Measurements from ENCODE around the gene DIAPH1.

Gene DIAPH1

GRCh38 chr5:141508798-141509611 is 109.8 kb downstream of the DIAPH1 start:
- Histone ChIP-seq H3K4me3 (ENCODE audit: low read depth in 1 of 2, low read length in 2 of 2) (peak overlapping the region in 1 of 2 donors; percentile 23), H3K27ac (ENCODE audit: low read depth, low read length) (peak overlapping the region; percentile 61), H3K9me3 (ENCODE audit: control insufficient read depth in 1 of 2, low read length in 2 of 2) (no peaks in the 10 kb centered on the region), H3K36me3 (ENCODE audit: control insufficient read depth in 1 of 2, insufficient read depth in 2 of 2, low read length in 2 of 2) (no peaks in the 10 kb centered on the region), H3K27me3 (ENCODE audit: control insufficient read depth in 1 of 2, insufficient read depth in 2 of 2, low read length in 2 of 2) (no peaks in the 10 kb centered on the region), H3K4me1 (ENCODE audit: control insufficient read depth in 1 of 2, insufficient read depth in 2 of 2, low read length in 2 of 2) (peaks cover 4 to 11% of the 10 kb centered on the region in 2 donors), H3K9ac (ENCODE audit: low read depth in 1 of 2, low read length in 2 of 2) (peak overlapping the region in 1 of 2 donors; percentile 5)

- Histone ChIP-seq H3K4me3 (ENCODE audit: low read depth in 1 of 2, low read length in 2 of 2) (no peak overlapping the region), H3K9me3 (ENCODE audit: control insufficient read depth in 1 of 2, low read length in 2 of 2) (no peaks in the 10 kb centered on the region), H3K27ac (ENCODE audit: low read depth, low read length) (no peak overlapping the region), H3K36me3 (ENCODE audit: control insufficient read depth in 1 of 2, insufficient read depth in 2 of 2, low read length in 2 of 2) (no peaks in the 10 kb centered on the region), H3K4me1 (ENCODE audit: control insufficient read depth in 1 of 2, insufficient read depth in 2 of 2, low read length in 2 of 2) (peaks cover 4 to 11% of the 10 kb centered on the region in 2 donors), H3K27me3 (ENCODE audit: control insufficient read depth in 1 of 2, insufficient read depth in 2 of 2, low read length in 2 of 2) (no peaks in the 10 kb centered on the region), H3K9ac (ENCODE audit: low read depth in 1 of 2, low read length in 2 of 2) (no peak overlapping the region)
These were observed 110.4 kb downstream of the DIAPH1 start for GRCh38 chr5:141508440-141508797.

- Histone ChIP-seq H3K9me3 (ENCODE audit: control insufficient read depth in 1 of 2, low read length in 2 of 2) (no peaks in the 10 kb centered on the region), H3K4me3 (ENCODE audit: low read depth in 1 of 2, low read length in 2 of 2) (no peak overlapping the region), H3K36me3 (ENCODE audit: control insufficient read depth in 1 of 2, insufficient read depth in 2 of 2, low read length in 2 of 2) (no peaks in the 10 kb centered on the region), H3K27me3 (ENCODE audit: control insufficient read depth in 1 of 2, insufficient read depth in 2 of 2, low read length in 2 of 2) (no peaks in the 10 kb centered on the region), H3K27ac (ENCODE audit: low read depth, low read length) (no peak overlapping the region), H3K4me1 (ENCODE audit: control insufficient read depth in 1 of 2, insufficient read depth in 2 of 2, low read length in 2 of 2) (peaks cover 4 to 6% of the 10 kb centered on the region in 2 donors), H3K9ac (ENCODE audit: low read depth in 1 of 2, low read length in 2 of 2) (no peak overlapping the region)
These were observed 111.3 kb downstream of the DIAPH1 start for GRCh38 chr5:141507387-141508091.

- Histone ChIP-seq H3K9ac (ENCODE audit: low read depth in 1 of 2, low read length in 2 of 2) (no peak overlapping the region), H3K36me3 (ENCODE audit: control insufficient read depth in 1 of 2, insufficient read depth in 2 of 2, low read length in 2 of 2) (no peaks in the 10 kb centered on the region), H3K4me3 (ENCODE audit: low read depth in 1 of 2, low read length in 2 of 2) (no peak overlapping the region), H3K27ac (ENCODE audit: low read depth, low read length) (no peak overlapping the region), H3K9me3 (ENCODE audit: control insufficient read depth in 1 of 2, low read length in 2 of 2) (no peaks in the 10 kb centered on the region), H3K27me3 (ENCODE audit: control insufficient read depth in 1 of 2, insufficient read depth in 2 of 2, low read length in 2 of 2) (no peaks in the 10 kb centered on the region), H3K4me1 (ENCODE audit: control insufficient read depth in 1 of 2, insufficient read depth in 2 of 2, low read length in 2 of 2) (peaks cover 4 to 5% of the 10 kb centered on the region in 2 donors)
These were observed 112.2 kb downstream of the DIAPH1 start for GRCh38 chr5:141506381-141507155.

- H3K27ac ChIP-seq (ENCODE audit: low read depth, low read length): no peak overlapping the region
These were observed 114.6 kb downstream of the DIAPH1 start for GRCh38 chr5:141504216-141504615.

GRCh38 chr5:141503681-141504080 is 115.1 kb downstream of the DIAPH1 start:
- Histone ChIP-seq H3K27ac (ENCODE audit: low read depth, low read length) (no peak overlapping the region), H3K36me3 (ENCODE audit: control insufficient read depth in 1 of 2, insufficient read depth in 2 of 2, low read length in 2 of 2) (no peaks in the 10 kb centered on the region), H3K27me3 (ENCODE audit: control insufficient read depth in 1 of 2, insufficient read depth in 2 of 2, low read length in 2 of 2) (no peaks in the 10 kb centered on the region), H3K9me3 (ENCODE audit: control insufficient read depth in 1 of 2, low read length in 2 of 2) (no peaks in the 10 kb centered on the region), H3K4me1 (ENCODE audit: control insufficient read depth in 1 of 2, insufficient read depth in 2 of 2, low read length in 2 of 2) (peaks cover 0 to 4% of the 10 kb centered on the region in 2 donors), H3K9ac (ENCODE audit: low read depth in 1 of 2, low read length in 2 of 2) (no peak overlapping the region), H3K4me3 (ENCODE audit: low read depth in 1 of 2, low read length in 2 of 2) (no peak overlapping the region)

More at GRCh38 chr5:141504216-141504615, 114.6 kb downstream of the DIAPH1 start:
- Histone ChIP-seq H3K27me3 (ENCODE audit: control insufficient read depth in 1 of 2, insufficient read depth in 2 of 2, low read length in 2 of 2) (no peaks in the 10 kb centered on the region), H3K4me1 (ENCODE audit: control insufficient read depth in 1 of 2, insufficient read depth in 2 of 2, low read length in 2 of 2) (peaks cover 3 to 4% of the 10 kb centered on the region in 2 donors), H3K9ac (ENCODE audit: low read depth in 1 of 2, low read length in 2 of 2) (no peak overlapping the region), H3K4me3 (ENCODE audit: low read depth in 1 of 2, low read length in 2 of 2) (no peak overlapping the region), H3K36me3 (ENCODE audit: control insufficient read depth in 1 of 2, insufficient read depth in 2 of 2, low read length in 2 of 2) (no peaks in the 10 kb centered on the region), H3K9me3 (ENCODE audit: control insufficient read depth in 1 of 2, low read length in 2 of 2) (no peaks in the 10 kb centered on the region)

- no peak overlapping the region for H3K27ac ChIP-seq (ENCODE audit: low read depth, low read length)
- no peaks in the 10 kb centered on the region for H3K27me3 ChIP-seq (ENCODE audit: control insufficient read depth in 1 of 2, insufficient read depth in 2 of 2, low read length in 2 of 2)
- no peaks in the 10 kb centered on the region for H3K4me1 ChIP-seq (ENCODE audit: control insufficient read depth in 1 of 2, insufficient read depth in 2 of 2, low read length in 2 of 2)
- H3K36me3 ChIP-seq (ENCODE audit: control insufficient read depth in 1 of 2, insufficient read depth in 2 of 2, low read length in 2 of 2): no peaks in the 10 kb centered on the region
- H3K4me3 ChIP-seq (ENCODE audit: low read depth in 1 of 2, low read length in 2 of 2): no peak overlapping the region
- no peaks in the 10 kb centered on the region for H3K9me3 ChIP-seq (ENCODE audit: control insufficient read depth in 1 of 2, low read length in 2 of 2)
- no peak overlapping the region for H3K9ac ChIP-seq (ENCODE audit: low read depth in 1 of 2, low read length in 2 of 2)
These were observed 117.0 kb downstream of the DIAPH1 start for GRCh38 chr5:141501761-141502160.

- Histone ChIP-seq H3K4me1 (ENCODE audit: control insufficient read depth in 1 of 2, insufficient read depth in 2 of 2, low read length in 2 of 2) (no peaks in the 10 kb centered on the region), H3K27ac (ENCODE audit: low read depth, low read length) (no peak overlapping the region), H3K9me3 (ENCODE audit: control insufficient read depth in 1 of 2, low read length in 2 of 2) (no peaks in the 10 kb centered on the region), H3K4me3 (ENCODE audit: low read depth in 1 of 2, low read length in 2 of 2) (no peak overlapping the region), H3K36me3 (ENCODE audit: control insufficient read depth in 1 of 2, insufficient read depth in 2 of 2, low read length in 2 of 2) (no peaks in the 10 kb centered on the region), H3K27me3 (ENCODE audit: control insufficient read depth in 1 of 2, insufficient read depth in 2 of 2, low read length in 2 of 2) (peaks cover 15 to 19% of the 10 kb centered on the region in 2 donors), H3K9ac (ENCODE audit: low read depth in 1 of 2, low read length in 2 of 2) (no peak overlapping the region)
These were observed 122.8 kb downstream of the DIAPH1 start for GRCh38 chr5:141496038-141496437.

- H3K27me3 ChIP-seq (ENCODE audit: control insufficient read depth in 1 of 2, insufficient read depth in 2 of 2, low read length in 2 of 2): peaks cover 19 to 23% of the 10 kb centered on the region in 2 donors
- no peaks in the 10 kb centered on the region for H3K36me3 ChIP-seq (ENCODE audit: control insufficient read depth in 1 of 2, insufficient read depth in 2 of 2, low read length in 2 of 2)
- H3K4me1 ChIP-seq (ENCODE audit: control insufficient read depth in 1 of 2, insufficient read depth in 2 of 2, low read length in 2 of 2): no peaks in the 10 kb centered on the region
- H3K27ac ChIP-seq (ENCODE audit: low read depth, low read length): no peak overlapping the region
- no peak overlapping the region for H3K9ac ChIP-seq (ENCODE audit: low read depth in 1 of 2, low read length in 2 of 2)
- no peak overlapping the region for H3K4me3 ChIP-seq (ENCODE audit: low read depth in 1 of 2, low read length in 2 of 2)
- no peaks in the 10 kb centered on the region for H3K9me3 ChIP-seq (ENCODE audit: control insufficient read depth in 1 of 2, low read length in 2 of 2)
These were observed 123.4 kb downstream of the DIAPH1 start for GRCh38 chr5:141495453-141495811.

Measured in duodenal mucosa (tissue), 2 donors.